ENCODE data around the gene ZNF496.
"Not testable (repeated sequence)": the region's sequence is repeated elsewhere in the genome, so short reads cannot be mapped to it uniquely, and the experiment has no call there.

ZNF496 gene

DNA sequence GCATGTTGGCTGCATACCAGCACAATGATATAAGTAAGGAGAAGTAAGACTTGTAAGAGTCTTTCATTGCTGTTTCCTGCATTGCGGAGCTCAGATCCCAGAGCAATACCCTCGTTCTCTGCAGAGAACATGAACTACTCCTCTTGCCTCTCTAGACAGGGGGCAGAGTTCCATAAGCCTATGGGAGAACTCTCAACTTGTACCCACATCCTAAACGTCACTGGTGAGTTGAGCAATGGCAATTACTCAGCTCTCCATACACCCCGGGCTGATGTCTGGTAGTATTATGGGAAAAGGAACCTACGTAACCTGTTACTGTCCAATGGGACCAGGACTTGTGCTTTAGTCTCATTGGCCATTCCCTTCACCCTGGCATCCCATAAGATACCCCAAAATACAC lies 27.3 kb upstream of the ZNF496 start:
- no peak for DNase-seq

- DNase-seq = no peak
These were observed 26.1 kb upstream of the ZNF496 start for GRCh38 chr1:247357781-247358211.

GRCh38 chr1:247357052-247357780 lies 25.5 kb upstream of the ZNF496 start:
- no peak for DNase-seq

DNA sequence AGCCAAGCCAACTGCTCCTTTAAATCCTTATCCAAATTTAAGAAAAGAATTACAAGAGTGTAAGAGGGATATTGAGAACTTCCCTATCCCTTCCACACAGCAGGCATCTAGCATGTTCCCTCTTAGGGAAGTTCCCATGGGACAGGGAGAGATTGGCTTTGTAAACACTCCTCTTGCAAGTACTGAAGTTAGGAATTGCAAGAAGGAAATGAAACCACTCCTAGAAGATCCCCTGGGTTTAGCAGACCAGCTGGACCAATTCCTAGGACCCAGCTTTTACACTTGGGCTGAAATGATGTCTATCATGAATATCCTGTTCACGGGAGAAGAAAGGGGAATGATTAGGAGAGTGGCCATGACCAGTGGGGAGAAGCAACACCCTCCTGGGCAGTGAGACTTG lies 23.5 kb upstream of the ZNF496 start:
- not testable (repeated sequence) for DNase-seq

DNA sequence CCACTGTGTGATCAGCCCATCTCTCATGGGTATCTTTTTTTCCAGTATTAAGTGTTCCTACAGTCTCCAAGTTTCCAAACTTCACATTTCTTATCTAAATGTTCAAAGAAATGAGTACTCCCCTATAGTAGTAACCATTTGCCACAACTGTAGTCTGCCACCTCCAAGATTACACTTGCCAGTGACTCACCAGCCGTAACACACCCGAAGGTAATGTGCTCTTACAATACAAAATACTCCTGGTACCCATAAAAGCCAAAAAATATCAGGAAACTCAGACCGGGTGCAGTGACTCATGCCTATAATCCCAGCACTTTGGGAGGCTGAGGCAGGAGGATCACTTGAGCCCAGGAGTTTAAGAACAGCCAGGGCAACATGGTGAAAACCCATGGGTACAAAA lies 20.5 kb upstream of the ZNF496 start:
- DNase-seq = no peak

GRCh38 chr1:247350587-247350986 lies 18.9 kb upstream of the ZNF496 start:
- no peak for DNase-seq

DNA sequence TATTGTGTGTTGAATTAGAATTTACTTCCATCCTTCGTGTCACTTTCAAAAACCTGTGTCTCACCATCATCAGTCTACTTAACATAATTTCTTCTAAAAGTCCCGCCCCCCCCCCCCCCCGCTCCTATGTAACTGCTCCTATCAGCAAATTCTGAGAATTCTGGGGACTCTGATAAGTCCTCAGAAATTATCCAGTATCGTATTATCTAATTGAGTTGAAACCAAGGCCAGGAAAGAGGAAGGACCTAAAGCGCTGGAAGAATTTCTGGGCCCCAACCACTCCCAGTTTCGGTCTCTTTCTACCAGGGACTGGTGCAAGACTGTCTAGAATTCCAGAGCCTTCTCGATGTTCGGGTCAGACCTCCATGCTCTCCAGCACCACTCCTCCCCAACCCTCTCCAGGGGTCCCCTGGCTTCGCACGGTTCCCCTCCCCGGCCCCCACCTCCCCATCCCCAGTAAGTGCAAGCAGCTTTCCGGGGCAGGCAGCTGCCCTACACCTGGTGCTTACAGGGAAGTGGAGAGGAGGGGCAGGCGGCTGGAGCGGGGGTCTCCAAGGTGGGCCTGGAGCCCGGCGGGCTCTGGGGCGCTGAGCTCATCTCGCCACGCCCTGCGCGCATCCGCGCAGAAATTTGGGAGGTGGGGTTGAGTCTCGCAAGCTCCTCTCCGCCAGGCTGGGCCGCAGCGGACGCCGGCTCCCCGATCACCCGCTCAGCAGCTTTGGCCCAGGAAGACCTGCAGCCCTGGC lies 16.0 kb upstream of the ZNF496 start:
- DNase-seq = no peak

GRCh38 chr1:247345881-247346280 lies 14.2 kb upstream of the ZNF496 start:
- no peak for DNase-seq

DNA sequence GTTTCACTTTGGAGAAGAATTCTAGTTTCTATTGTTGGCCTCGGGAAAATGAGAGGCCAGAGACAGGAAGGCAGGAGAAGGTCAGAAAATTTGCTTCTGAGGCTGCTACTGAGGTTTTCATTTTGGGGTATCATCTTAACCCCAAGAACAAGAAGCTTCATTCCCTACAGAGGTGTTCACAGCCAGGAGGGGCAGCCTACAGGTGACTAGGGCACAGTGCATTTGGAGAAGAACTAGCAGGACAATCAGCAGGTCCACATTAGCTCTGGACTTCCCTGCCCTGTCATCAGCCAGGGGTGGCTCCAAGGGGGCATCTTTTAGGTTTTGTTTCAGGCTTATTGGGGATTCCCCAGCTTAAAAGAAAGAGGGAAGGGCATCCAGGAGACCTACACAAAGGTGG lies 12.1 kb upstream of the ZNF496 start:
- DNase-seq = no peak

GRCh38 chr1:247338723-247339275 lies 7.1 kb upstream of the ZNF496 start:
- DNase-seq = no peak

DNA sequence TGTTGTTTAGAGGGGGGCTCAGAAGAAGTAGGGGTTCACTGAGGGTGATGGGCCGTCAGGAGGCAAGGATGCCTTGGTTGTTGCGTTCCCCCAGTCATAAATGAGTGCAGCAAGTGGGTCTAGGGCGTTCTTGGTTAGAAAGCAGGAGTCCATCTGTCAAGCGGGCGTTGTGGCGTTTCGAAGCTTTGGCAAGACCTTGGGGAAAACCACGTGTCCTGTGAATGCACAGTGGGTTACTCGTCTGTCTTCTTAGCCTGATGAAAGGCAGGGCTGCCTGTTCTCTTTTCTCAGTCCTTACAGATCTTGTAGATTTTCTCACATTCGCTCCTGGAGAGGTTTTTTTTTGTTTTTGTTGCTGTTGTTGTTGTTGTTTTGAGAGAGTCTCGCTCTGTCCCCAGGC lies 6.3 kb upstream of the ZNF496 start:
- no peak for DNase-seq

GRCh38 chr1:247337250-247337746 lies 5.6 kb upstream of the ZNF496 start:
- DNase-seq = no peak

DNA sequence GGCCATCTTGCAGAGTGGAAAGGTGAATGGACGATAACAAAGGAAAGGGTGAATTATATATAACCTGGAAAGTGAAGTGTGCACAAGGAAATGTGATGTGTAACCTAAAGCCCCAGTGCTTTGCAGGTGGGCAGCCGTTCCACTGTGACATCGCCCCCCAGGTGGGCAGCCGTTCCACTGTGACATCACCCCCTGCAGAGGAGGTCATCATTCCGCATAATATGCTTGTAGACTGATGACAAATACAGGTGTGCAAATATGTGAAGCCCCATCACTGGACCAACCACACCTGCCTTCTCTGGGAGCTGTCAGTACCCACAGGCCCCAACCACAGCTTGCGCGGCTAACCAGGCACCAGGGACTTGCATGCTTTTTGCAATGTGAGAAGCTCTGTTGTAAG lies 4.7 kb upstream of the ZNF496 start:
- DNase-seq = no peak

DNA sequence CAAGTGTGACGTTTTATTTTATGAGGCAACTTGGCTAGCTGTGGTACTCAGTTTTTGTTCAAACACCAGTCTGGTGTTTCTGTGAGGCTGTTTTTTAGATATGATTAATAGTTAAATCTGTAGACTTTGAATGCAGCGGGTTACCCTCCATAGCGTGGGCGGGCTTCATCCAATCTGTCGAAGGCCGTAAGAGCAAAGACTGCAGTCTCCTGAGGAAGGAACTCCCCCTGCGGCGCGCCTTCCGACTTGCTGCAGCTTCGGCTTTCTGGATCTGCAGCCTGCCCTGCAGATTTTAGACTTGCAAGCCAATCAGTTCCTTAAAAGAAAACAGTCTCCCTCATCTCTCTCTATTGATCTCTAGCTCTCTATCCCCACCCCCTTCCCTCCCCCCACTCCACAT lies 4.2 kb upstream of the ZNF496 start:
- no peak for DNase-seq

GRCh38 chr1:247334378-247335133 lies 2.9 kb upstream of the ZNF496 start:
- DNase-seq = no peak

GRCh38 chr1:247332623-247333361 lies 1.1 kb upstream of the ZNF496 start:
- no peak for DNase-seq

- DNase-seq = no peak
These were observed 552 bp upstream of the ZNF496 start for GRCh38 chr1:247332215-247332622.

DNA sequence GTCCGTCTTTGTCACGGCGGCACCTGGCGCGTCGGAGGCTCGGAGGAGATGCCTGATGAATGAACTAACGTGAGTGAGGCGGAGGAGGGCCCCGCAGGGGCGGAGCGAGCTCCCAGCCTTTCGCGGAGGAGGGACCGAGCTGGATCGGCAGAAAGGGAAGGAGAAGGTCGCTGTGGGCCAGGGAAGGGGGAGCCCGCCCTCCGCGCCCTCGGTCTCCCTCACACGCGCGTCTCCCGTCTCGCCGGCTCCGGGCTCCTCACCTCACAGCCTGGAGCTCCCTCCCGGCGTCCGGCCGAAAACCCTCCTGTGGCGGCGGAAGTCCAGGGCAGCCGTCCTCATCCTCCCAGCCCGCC lies 519 bp downstream of the ZNF496 start:
- DNase-seq = peak; percentile 9

DNA sequence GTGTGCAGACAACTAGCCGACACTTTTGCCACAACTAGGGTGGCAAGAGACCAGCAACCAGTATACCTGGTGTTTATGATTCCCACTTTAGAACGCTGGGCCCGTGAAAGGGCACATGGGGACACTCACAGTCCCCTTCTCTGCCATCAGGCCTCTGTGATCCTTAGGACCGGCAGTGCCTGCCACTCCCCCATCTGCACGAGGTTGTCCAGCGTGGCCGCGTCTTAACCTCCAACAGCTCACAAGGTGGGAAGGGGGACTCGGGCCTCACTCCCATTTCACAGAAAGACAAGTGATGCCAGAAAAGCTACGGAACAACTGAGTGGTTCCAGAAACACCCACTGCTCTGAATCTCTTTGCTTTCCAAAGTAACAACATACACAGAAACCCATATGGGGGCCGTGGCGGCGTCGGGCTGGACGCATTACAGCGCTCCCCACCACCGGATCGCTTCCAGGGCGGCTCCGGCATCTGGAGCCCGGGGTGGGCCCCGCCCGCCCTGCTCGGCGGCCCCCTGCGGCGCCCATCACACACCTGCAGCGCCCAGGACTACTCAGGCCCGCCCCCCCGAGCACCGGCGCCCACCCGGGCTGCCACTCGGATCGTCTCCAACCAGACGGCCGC lies 1.0 kb downstream of the ZNF496 start:
- DNase-seq = no peak

- no peak for DNase-seq
These were observed 2.5 kb downstream of the ZNF496 start for GRCh38 chr1:247329097-247329617.

- DNase-seq = no peak
These were observed 3.4 kb downstream of the ZNF496 start for GRCh38 chr1:247328311-247328710.

Measured in NCI-H1436 treated with DMSO at 0.1 percent for 48 hours (cell line).